Gastroesophageal sphincter (tissue), 4 donors: ENCODE data around the gene OTX2. TPM values are rescaled to one million over a fixed set of nuclear protein-coding genes. Genes with fewer than 3 reads are reported as not detected.

Experiments
- ATAC-seq: fragments of 150-250 bp; one replicate; pipeline ENCODE4 v1.9.1; 2016; ENCODE audit warnings: mild to moderate bottlenecking, moderate library complexity
- H3K27ac ChIP-seq, 4 donors: fragments of 200-600 bp; sonication (generic) in 3 of 4; 1 replicate in 3 of 4; 2 replicates in 1 of 4; pipeline ENCODE4 v1.5.1; 2016 to 2019
- H3K27me3 ChIP-seq: fragments of 200-600 bp; sonication (generic); one replicate; pipeline ENCODE4 v1.5.1; 2019
- H3K36me3 ChIP-seq, 2 donors: fragments of 200-600 bp; sonication (generic); one replicate each; pipeline ENCODE4 v1.5.1; 2019; ENCODE audit warnings: control low read depth in 1 of 2
- H3K4me1 ChIP-seq, 3 donors: fragments of 200-600 bp; sonication (generic); 1 replicate in 2 of 3; 2 replicates in 1 of 3; pipeline ENCODE4 v1.5.1; 2016 to 2019; ENCODE audit warnings: control low read depth in 2 of 3
- H3K4me3 ChIP-seq, 2 donors: fragments of 200-600 bp; sonication (generic); one replicate each; pipeline ENCODE4 v1.5.1; 2019; ENCODE audit warnings: mild to moderate bottlenecking in 1 of 2, moderate library complexity in 1 of 2
- H3K9me3 ChIP-seq, 3 donors: fragments of 200-600 bp; sonication (generic); one replicate each; pipeline ENCODE4 v1.5.1; 2017 to 2019; ENCODE audit warnings: control low read depth in 2 of 3
- EP300 ChIP-seq: sonication (generic); formaldehyde crosslinking; IDR thresholded peaks from one replicate; pipeline ENCODE4 v1.6.1; 2017; ENCODE audit warnings: antibody characterized with exemption, mild to moderate bottlenecking
- POLR2A ChIP-seq, 2 donors: fragments of 450-650 bp; IDR thresholded peaks; one replicate each; pipeline ENCODE4 v1.6.1; 2017; ENCODE audit warnings: antibody characterized with exemption in 2 of 2, mild to moderate bottlenecking in 2 of 2, moderate library complexity in 1 of 2
- POLR2AphosphoS5 ChIP-seq: sonication (generic); formaldehyde crosslinking; IDR thresholded peaks from one replicate; pipeline ENCODE4 v1.6.1; 2017; ENCODE audit warnings: antibody characterized with exemption
- WGBS, 2 donors: methylation state at CpG; one replicate each; pipeline ENCODE4 v1.1.5; 2018; ENCODE audit warnings: low coverage in 1 of 2; 5-methylcytosine and 5-hydroxymethylcytosine counted together
- total RNA-seq, 4 donors: library from RNA; depleted of rRNA; stranded (reverse); fragments of >200 nt; gene quantifications; one replicate each; pipeline ENCODE4 v1.1.0, GENCODE V29; 2016
- TF ChIP-seq, protein P1 (sequence below), 4 experiments: fragments of 200-600 bp in 2 of 4; fragments of 450-650 bp in 2 of 4; sonication (generic) in 1 of 4; IDR thresholded peaks; one replicate each; pipeline ENCODE4 v1.5.1; 2017 to 2019; ENCODE audit warnings: antibody characterized with exemption in 4 of 4, mild to moderate bottlenecking in 2 of 4, moderate library complexity in 2 of 4

The OTX2 gene
- total RNA-seq, 4 donors from 2014 or later = not detected

DNA sequence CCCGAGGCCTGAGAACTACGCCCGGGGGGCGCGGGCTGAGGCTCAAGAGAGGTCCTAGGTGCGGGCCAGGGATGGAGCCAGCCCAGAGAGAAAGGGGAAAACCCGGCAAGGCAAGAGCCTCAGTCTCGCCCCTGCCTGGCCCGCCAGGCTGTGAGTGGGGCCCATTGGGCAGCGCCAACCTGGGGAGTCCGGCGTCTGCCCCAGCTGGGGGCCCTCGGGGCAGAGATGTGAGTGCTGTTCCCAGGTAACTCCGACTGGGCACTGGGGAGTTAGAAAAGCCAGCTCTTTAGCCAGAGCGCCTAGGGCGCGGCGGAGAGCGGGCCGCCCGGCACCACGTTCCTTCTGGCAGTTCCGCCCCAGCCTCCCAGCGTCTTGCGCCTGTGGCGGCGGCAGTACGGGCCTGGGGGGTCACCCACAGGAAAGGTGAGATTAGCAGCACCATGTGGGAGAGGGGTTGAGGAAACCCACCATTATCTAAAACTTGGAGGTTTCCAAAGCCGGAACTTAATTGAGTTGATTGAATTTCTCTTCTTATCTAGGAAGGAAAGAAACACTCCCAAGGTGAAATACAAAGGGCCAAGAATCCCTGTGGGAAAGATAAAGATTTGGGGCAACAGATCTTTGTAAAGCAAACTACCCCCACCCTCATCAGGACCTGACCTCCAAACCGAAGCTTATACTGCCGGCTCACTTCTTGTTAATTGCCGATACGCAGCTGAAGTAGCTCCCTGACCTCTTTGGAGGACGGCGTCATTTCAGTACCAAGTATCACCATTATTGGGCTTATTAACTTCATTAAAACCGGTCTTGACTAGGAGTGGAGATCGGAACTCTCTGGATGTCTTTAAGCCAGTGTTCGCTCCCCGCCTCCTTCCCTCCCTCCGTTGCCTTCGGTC is 11.6 kb downstream of the OTX2 start:
- 14 to 29% methylated on average over 9 to 14 of the region's 41 CpGs for WGBS, 2 donors
- no peaks in the 10 kb centered on the region for H3K36me3 ChIP-seq
- TF ChIP-seq, protein P1, sequence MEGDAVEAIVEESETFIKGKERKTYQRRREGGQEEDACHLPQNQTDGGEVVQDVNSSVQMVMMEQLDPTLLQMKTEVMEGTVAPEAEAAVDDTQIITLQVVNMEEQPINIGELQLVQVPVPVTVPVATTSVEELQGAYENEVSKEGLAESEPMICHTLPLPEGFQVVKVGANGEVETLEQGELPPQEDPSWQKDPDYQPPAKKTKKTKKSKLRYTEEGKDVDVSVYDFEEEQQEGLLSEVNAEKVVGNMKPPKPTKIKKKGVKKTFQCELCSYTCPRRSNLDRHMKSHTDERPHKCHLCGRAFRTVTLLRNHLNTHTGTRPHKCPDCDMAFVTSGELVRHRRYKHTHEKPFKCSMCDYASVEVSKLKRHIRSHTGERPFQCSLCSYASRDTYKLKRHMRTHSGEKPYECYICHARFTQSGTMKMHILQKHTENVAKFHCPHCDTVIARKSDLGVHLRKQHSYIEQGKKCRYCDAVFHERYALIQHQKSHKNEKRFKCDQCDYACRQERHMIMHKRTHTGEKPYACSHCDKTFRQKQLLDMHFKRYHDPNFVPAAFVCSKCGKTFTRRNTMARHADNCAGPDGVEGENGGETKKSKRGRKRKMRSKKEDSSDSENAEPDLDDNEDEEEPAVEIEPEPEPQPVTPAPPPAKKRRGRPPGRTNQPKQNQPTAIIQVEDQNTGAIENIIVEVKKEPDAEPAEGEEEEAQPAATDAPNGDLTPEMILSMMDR (IDR thresholded peaks at IDR 0.05) = no peak
- TF ChIP-seq POLR2AphosphoS5 (no peak), EP300 (no peak), POLR2A (IDR thresholded peaks at IDR 0.05) (no peak)
- no peak overlapping the region for H3K27ac ChIP-seq
- no peaks in the 10 kb centered on the region for H3K9me3 ChIP-seq
- peaks cover 0 to 37% (median 0%) of the 10 kb centered on the region in 3 donors for H3K4me1 ChIP-seq
- peak; percentile 41 for ATAC-seq
- H3K27me3 ChIP-seq = peaks cover 100% of the 10 kb centered on the region
- H3K4me3 ChIP-seq = peak overlapping the region in 1 of 2 donors; percentile 44

DNA sequence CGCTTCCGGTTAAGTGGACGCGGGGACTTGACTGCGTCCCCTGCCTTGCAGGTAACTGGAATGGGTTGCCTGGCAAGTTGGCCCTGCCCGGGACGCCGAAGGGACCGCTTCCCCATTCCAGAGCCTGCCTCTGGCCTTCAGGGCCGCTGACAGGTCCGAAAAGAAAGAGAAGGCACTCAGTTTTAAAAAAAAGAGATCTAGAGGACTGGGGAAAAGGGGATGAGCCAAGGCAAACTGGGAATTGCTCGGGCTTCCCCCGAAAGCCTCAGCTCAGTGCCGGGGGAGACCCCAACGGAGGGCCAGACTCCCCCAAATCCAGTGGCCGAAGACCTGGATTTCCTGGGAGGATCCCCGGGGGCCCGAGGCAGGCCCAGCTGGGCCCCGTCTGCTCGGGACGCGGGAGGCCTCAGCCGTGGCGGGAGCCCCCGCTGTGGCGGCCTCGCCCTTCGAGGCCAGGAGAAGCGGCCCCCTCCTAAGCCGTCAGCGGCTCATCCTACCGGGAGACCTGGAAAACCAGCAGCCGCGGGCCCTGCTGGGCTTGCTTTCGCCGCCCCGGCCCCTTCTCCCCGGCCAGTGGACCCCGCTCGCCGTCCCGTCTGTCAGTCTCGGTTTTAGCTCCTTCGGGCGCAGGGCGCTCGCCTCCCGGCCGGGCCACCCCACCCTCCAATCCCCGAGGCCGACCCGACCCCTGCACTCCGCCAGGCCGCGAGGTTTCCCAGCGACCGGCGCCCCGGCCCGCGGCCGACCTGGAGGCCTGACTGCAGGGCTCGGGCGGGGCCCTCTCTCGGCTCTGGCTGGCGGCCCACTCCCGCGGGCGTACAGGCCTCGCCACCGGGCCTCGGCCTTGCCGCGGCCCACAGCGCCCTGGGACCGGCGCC is 12.5 kb downstream of the OTX2 start:
- WGBS, 2 donors = 3% methylated on average over 11 of the region's 77 CpGs; no CpG with 5 or more reads in 1 of the 2 donors
- Histone ChIP-seq H3K27ac (no peak overlapping the region), H3K4me1 (peaks cover 0 to 37% (median 0%) of the 10 kb centered on the region in 3 donors), H3K4me3 (peak overlapping the region in 1 of 2 donors; percentile 44), H3K36me3 (no peaks in the 10 kb centered on the region), H3K9me3 (no peaks in the 10 kb centered on the region), H3K27me3 (peaks cover 100% of the 10 kb centered on the region)
- peak; percentile 22 for ATAC-seq
- no peak for TF ChIP-seq POLR2A (IDR thresholded peaks at IDR 0.05)

DNA sequence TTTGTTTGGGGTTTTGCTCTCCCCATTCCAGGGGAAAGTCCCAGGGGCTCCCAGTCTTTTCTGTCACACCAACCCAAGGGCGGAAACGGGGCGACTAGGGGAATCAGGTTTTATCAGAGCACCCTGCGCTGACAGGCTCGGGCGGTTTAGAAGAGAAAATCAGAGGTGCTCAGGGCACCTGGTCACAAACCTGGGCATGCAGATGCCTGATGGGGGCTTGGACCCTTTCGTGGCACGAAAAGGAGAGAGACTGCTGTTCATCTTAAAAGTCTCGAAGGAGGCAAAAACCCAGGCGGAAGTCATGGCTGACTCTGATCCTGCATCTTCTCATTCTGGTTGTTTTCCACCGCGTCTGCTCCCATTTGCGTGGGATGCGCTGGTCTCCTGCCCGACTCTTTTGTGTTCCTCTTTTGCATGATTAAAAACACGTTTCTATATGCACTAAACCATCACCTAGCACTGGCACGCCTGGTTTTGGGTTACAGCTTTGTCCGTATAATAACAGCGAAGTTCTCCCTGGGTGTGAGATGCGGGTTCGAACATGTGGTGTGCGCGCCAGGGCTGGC is 13.2 kb downstream of the OTX2 start:
- WGBS, 2 donors = 5 to 11% methylated on average over 10 to 14 of the region's 23 CpGs
- H3K4me3 ChIP-seq = peak overlapping the region in 1 of 2 donors; percentile 44
- H3K27me3 ChIP-seq = peaks cover 99% of the 10 kb centered on the region
- TF ChIP-seq POLR2AphosphoS5 = no peak
- no peak for TF ChIP-seq POLR2A (IDR thresholded peaks at IDR 0.05)
- no peak for TF ChIP-seq EP300
- TF ChIP-seq, protein P1 (IDR thresholded peaks at IDR 0.05) = no peak
- no peak for ATAC-seq
- H3K36me3 ChIP-seq = no peaks in the 10 kb centered on the region
- no peaks in the 10 kb centered on the region for H3K9me3 ChIP-seq
- no peak overlapping the region for H3K27ac ChIP-seq
- H3K4me1 ChIP-seq = peaks cover 0 to 37% (median 0%) of the 10 kb centered on the region in 3 donors

DNA sequence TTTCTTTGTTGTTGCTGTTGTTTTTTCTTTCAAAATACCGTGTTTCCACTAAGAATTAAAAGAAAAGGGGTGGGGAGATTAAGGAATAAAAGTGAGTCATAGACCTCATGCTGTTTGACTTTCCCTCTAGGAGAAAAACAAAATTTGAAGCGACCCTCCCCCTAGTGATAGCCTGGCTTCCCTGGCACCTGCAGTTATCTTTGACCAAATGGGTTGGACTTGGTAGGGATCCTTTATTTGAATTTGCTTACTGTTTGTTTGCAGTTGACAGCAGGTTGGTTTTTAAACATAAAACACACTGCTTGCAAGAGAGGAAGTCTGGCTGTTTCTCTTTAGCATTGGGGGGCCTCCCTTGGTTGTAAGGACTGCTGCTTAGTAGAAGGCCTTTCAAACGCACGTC is 14.0 kb downstream of the OTX2 start:
- H3K4me3 ChIP-seq = no peak overlapping the region
- no peak overlapping the region for H3K27ac ChIP-seq
- ATAC-seq = no peak
- H3K27me3 ChIP-seq = peaks cover 95% of the 10 kb centered on the region
- no peaks in the 10 kb centered on the region for H3K9me3 ChIP-seq
- H3K4me1 ChIP-seq = peaks cover 0 to 37% (median 0%) of the 10 kb centered on the region in 3 donors
- TF ChIP-seq, protein P1 (IDR thresholded peaks at IDR 0.05) = no peak
- no peak for TF ChIP-seq EP300
- no peak for TF ChIP-seq POLR2AphosphoS5
- TF ChIP-seq POLR2A (IDR thresholded peaks at IDR 0.05) = no peak
- H3K36me3 ChIP-seq = no peaks in the 10 kb centered on the region
- WGBS, 2 donors = 37 to 64% methylated on average over 3 to 4 of the region's 4 CpGs

DNA sequence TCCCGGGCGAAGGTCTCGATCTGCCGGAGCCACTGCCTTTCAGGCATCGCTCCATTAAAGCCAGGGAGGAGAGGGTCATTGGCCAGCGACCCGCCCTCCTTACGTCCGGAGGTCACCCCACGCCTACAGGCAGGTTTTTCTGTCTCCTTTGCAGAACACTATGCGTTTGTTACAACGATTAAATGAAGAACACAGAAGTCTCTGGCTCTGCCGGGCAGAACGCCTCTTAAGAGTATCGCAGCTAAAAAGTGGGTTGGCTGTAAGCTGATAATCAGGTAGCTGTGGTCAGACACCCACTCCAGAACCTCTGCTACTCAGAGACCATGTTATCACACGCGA is 15.0 kb downstream of the OTX2 start:
- no peak overlapping the region for H3K4me3 ChIP-seq
- peaks cover 85% of the 10 kb centered on the region for H3K27me3 ChIP-seq
- no peak overlapping the region for H3K27ac ChIP-seq
- ATAC-seq = no peak
- H3K9me3 ChIP-seq = no peaks in the 10 kb centered on the region
- H3K4me1 ChIP-seq = peaks cover 0 to 37% (median 0%) of the 10 kb centered on the region in 3 donors
- TF ChIP-seq POLR2A (IDR thresholded peaks at IDR 0.05) (no peak), POLR2AphosphoS5 (no peak), EP300 (no peak)
- TF ChIP-seq, protein P1 (IDR thresholded peaks at IDR 0.05) = no peak
- no peaks in the 10 kb centered on the region for H3K36me3 ChIP-seq
- WGBS, 2 donors = 16 to 44% methylated on average over 2 to 5 of the region's 17 CpGs
